Left hindlimb (tissue), 1 donor: ENCODE results near the gene MTHFD1.

Experiments used
- DNase-seq: peaks from one replicate; pipeline ENCODE4 v3.0.0-alpha.2; 2018

Gene MTHFD1

GRCh38 chr14:64450255-64450654 is 62.1 kb downstream of the MTHFD1 start:
- DNase-seq: no peak

- DNase-seq: no peak
These were observed 66.5 kb downstream of the MTHFD1 start for GRCh38 chr14:64454671-64455070.

GRCh38 chr14:64459405-64460136 is 71.4 kb downstream of the MTHFD1 start:
- no peak for DNase-seq

- no peak for DNase-seq
These were observed 73.1 kb downstream of the MTHFD1 start for GRCh38 chr14:64461221-64461620.

- DNase-seq: no peak
These were observed 75.0 kb downstream of the MTHFD1 start for GRCh38 chr14:64463195-64463594.

GRCh38 chr14:64463873-64464272 is 75.7 kb downstream of the MTHFD1 start:
- no peak for DNase-seq

- no peak for DNase-seq
These were observed 76.5 kb downstream of the MTHFD1 start for GRCh38 chr14:64464651-64465050.

GRCh38 chr14:64465191-64465822 is 77.2 kb downstream of the MTHFD1 start, which contains the start of gene AKAP5:
Gene AKAP5, plus strand, starts transcription at chr14:64465499. Its CDS starts 2,896 bp downstream, at chr14:64468395.
- peak; percentile 77 for DNase-seq

- no peak for DNase-seq
These were observed 77.8 kb downstream of the MTHFD1 start for GRCh38 chr14:64465831-64466554.

GRCh38 chr14:64467101-64467500 is 78.9 kb downstream of the MTHFD1 start:
- no peak for DNase-seq

- DNase-seq: no peak
These were observed 79.4 kb downstream of the MTHFD1 start for GRCh38 chr14:64467566-64467965.

- no peak for DNase-seq
These were observed 80.3 kb downstream of the MTHFD1 start for GRCh38 chr14:64468451-64468850.

- DNase-seq: no peak
These were observed 85.9 kb downstream of the MTHFD1 start for GRCh38 chr14:64474041-64474440.

GRCh38 chr14:64474698-64475097 is 86.5 kb downstream of the MTHFD1 start:
- no peak for DNase-seq

- DNase-seq: no peak
These were observed 87.6 kb downstream of the MTHFD1 start for GRCh38 chr14:64475585-64476273.

GRCh38 chr14:64476438-64476837 is 88.3 kb downstream of the MTHFD1 start:
- no peak for DNase-seq

GRCh38 chr14:64478634-64479250 is 90.6 kb downstream of the MTHFD1 start:
- no peak for DNase-seq

- DNase-seq: no peak
These were observed 100.5 kb downstream of the MTHFD1 start for GRCh38 chr14:64488590-64489099.

GRCh38 chr14:64491637-64492036 is 103.5 kb downstream of the MTHFD1 start:
- DNase-seq: no peak

- no peak for DNase-seq
These were observed 105.3 kb downstream of the MTHFD1 start for GRCh38 chr14:64493455-64493854.

- no peak for DNase-seq
These were observed 107.1 kb downstream of the MTHFD1 start for GRCh38 chr14:64495252-64495651.

- DNase-seq: no peak
These were observed 108.6 kb downstream of the MTHFD1 start for GRCh38 chr14:64496764-64497163.

- DNase-seq: no peak
These were observed 111.9 kb downstream of the MTHFD1 start for GRCh38 chr14:64500088-64500487.
